HTR-8/SVneo (cell line): ENCODE results near the gene TBXA2R.

Experiments
- DNase-seq: peaks from one replicate; pipeline ENCODE4 v3.0.0; 2011; ENCODE audit warnings: low spot score, mixed read lengths; ENCODE audit not compliant: insufficient read length
- FAIRE-seq: peaks from 2 replicates; lab custom pipeline; 2011; peaks lifted over from hg19 to GRCh38; lab: Jason Lieb, UNC

Gene TBXA2R

GRCh38 chr19:3620817-3621547 lies 14.3 kb upstream of the TBXA2R start:
- DNase-seq (no peak), FAIRE-seq (no peak)

- FAIRE-seq (no peak), DNase-seq (no peak)
Measured at GRCh38 chr19:3620145-3620816, 13.6 kb upstream of the TBXA2R start.

GRCh38 chr19:3619631-3620012 lies 12.9 kb upstream of the TBXA2R start:
- FAIRE-seq (no peak), DNase-seq (no peak)

GRCh38 chr19:3618811-3619630 lies 12.3 kb upstream of the TBXA2R start:
- DNase-seq (no peak), FAIRE-seq (no peak)

GRCh38 chr19:3618144-3618810 lies 11.6 kb upstream of the TBXA2R start:
- FAIRE-seq, result no peak
- DNase-seq, result no peak

- DNase-seq (no peak), FAIRE-seq (no peak)
Measured at GRCh38 chr19:3617463-3617862, 10.8 kb upstream of the TBXA2R start.

GRCh38 chr19:3615524-3616135 lies 9.0 kb upstream of the TBXA2R start:
- DNase-seq (no peak), FAIRE-seq (no peak)

- no peak for FAIRE-seq
- no peak for DNase-seq
Measured at GRCh38 chr19:3614858-3615505, 8.3 kb upstream of the TBXA2R start.

GRCh38 chr19:3613818-3614661 lies 7.4 kb upstream of the TBXA2R start:
- no peak for DNase-seq
- FAIRE-seq, result no peak

- FAIRE-seq (no peak), DNase-seq (no peak)
Measured at GRCh38 chr19:3612901-3613741, 6.4 kb upstream of the TBXA2R start.

GRCh38 chr19:3612330-3612729 lies 5.7 kb upstream of the TBXA2R start:
- FAIRE-seq (no peak), DNase-seq (no peak)

GRCh38 chr19:3611841-3612240 lies 5.2 kb upstream of the TBXA2R start:
- FAIRE-seq (no peak), DNase-seq (no peak)

- FAIRE-seq, result no peak
- no peak for DNase-seq
Measured at GRCh38 chr19:3610745-3611717, 4.4 kb upstream of the TBXA2R start.

GRCh38 chr19:3609779-3610719 lies 3.4 kb upstream of the TBXA2R start:
- FAIRE-seq (no peak), DNase-seq (no peak)

GRCh38 chr19:3608750-3609322 lies 2.2 kb upstream of the TBXA2R start:
- DNase-seq, result no peak
- FAIRE-seq, result no peak
